ENCODE measurements around the gene DCPS.
"Not testable (repeated sequence)": the region's sequence is repeated elsewhere in the genome, so short reads cannot be mapped to it uniquely, and the experiment has no call there.

DCPS gene

GRCh38 chr11:126290887-126291286 is 13.0 kb upstream of the DCPS start:
- no peak for DNase-seq

GRCh38 chr11:126293726-126294125 is 10.1 kb upstream of the DCPS start:
- no peak for DNase-seq

GRCh38 chr11:126297004-126297403 is 6.9 kb upstream of the DCPS start:
- no peak for DNase-seq

GRCh38 chr11:126304457-126305075 is 706 bp downstream of the DCPS start:
- DNase-seq: no peak

GRCh38 chr11:126305699-126306098 is 1.8 kb downstream of the DCPS start:
- DNase-seq: no peak

- no peak for DNase-seq
Observed at GRCh38 chr11:126307706-126308105, 3.8 kb downstream of the DCPS start.

GRCh38 chr11:126308271-126308671 is 4.4 kb downstream of the DCPS start:
- DNase-seq: no peak

GRCh38 chr11:126308771-126309170 is 4.9 kb downstream of the DCPS start:
- not testable (repeated sequence) for DNase-seq

GRCh38 chr11:126310200-126310991 is 6.5 kb downstream of the DCPS start:
- DNase-seq: peak; percentile 61

GRCh38 chr11:126310992-126311310 is 7.1 kb downstream of the DCPS start:
- no peak for DNase-seq

GRCh38 chr11:126311401-126312291 is 7.8 kb downstream of the DCPS start:
- DNase-seq: no peak

- DNase-seq: no peak
Observed at GRCh38 chr11:126312961-126313360, 9.1 kb downstream of the DCPS start.

- no peak for DNase-seq
Observed at GRCh38 chr11:126313826-126314225, 10.0 kb downstream of the DCPS start.

- DNase-seq: no peak
Observed at GRCh38 chr11:126317432-126317755, 13.5 kb downstream of the DCPS start.

- peak; percentile 29 for DNase-seq
Observed at GRCh38 chr11:126317756-126318573, 14.1 kb downstream of the DCPS start.

- DNase-seq: peak; percentile 32
Observed at GRCh38 chr11:126318574-126319373, 14.9 kb downstream of the DCPS start.

- no peak for DNase-seq
Observed at GRCh38 chr11:126319374-126319740, 15.5 kb downstream of the DCPS start.

- DNase-seq: no peak
Observed at GRCh38 chr11:126322996-126323395, 19.1 kb downstream of the DCPS start.

GRCh38 chr11:126327281-126328000 is 23.6 kb downstream of the DCPS start:
- DNase-seq: no peak

- DNase-seq: no peak
Observed at GRCh38 chr11:126328001-126328390, 24.1 kb downstream of the DCPS start.

GRCh38 chr11:126328444-126328843 is 24.6 kb downstream of the DCPS start:
- no peak for DNase-seq
